Activated CD4-positive, alpha-beta memory T cell treated with anti-CD3 and anti-CD28 coated beads for 36 hours (primary cell): Measurements from ENCODE around the gene SH3GL3. TPM values are rescaled to one million over a fixed set of nuclear protein-coding genes. Genes with fewer than 3 reads are reported as not detected.

Source experiments
- total RNA-seq, 2 experiments: library from RNA; stranded (reverse); gene quantifications; one replicate each; pipeline ENCODE4 v1.2.3, GENCODE V29; 2021

Gene SH3GL3
- total RNA-seq, 2 experiments from 2014 or later, result not detected

Other genes with a start within 250 kb of the SH3GL3 start
- 1 to 10 TPM; 7.1 to 8.0 TPM for gene HDGFL3, start 239.5 kb upstream of the SH3GL3 start, total RNA-seq
- gene BNC1, start 162.7 kb upstream of the SH3GL3 start, total RNA-seq, result not detected
- not detected for gene ADAMTSL3, start 206.8 kb downstream of the SH3GL3 start, total RNA-seq